K562 (cell line): Measurements from ENCODE around the gene RGL4. TPM values are rescaled to one million over a fixed set of nuclear protein-coding genes. Genes with fewer than 3 reads are reported as not detected.

Experiments
- ILK ChIP-seq: fragments of 450-650 bp; IDR thresholded peaks from 2 replicates; pipeline ENCODE4 v1.6.1; 2016; ENCODE audit warnings: missing genetic modification characterization, low read depth, mild to moderate bottlenecking, missing compliant biosample characterization, moderate library complexity, borderline replicate concordance
- IRF2 ChIP-seq: sonication (generic); formaldehyde crosslinking; IDR thresholded peaks from 2 replicates; pipeline ENCODE4 v1.8.1; 2022; ENCODE audit warnings: mild to moderate bottlenecking, missing genetic modification reagents
- NUFIP1 ChIP-seq: fragments of 450-650 bp; IDR thresholded peaks from 2 replicates; pipeline ENCODE4 v1.6.1; 2018; ENCODE audit not compliant: partially characterized antibody
- POLR2AphosphoS2 ChIP-seq: IDR thresholded peaks from 2 replicates; pipeline ENCODE4 v1.6.1; 2012; ENCODE audit warnings: low read length, improper control_type of control experiment
- RBFOX2 ChIP-seq: fragments of 200-400 bp; formaldehyde crosslinking; IDR thresholded peaks from 2 replicates; pipeline ENCODE4 v1.6.1; 2017; ENCODE audit warnings: low read depth, mild to moderate bottlenecking, low read length, moderate library complexity
- polyA plus RNA-seq, 8 experiments: library from polyadenylated mRNA; depleted of rRNA in 4 of 8; stranded (reverse) in 5 of 8; unstranded in 3 of 8; fragments of >200 nt; fragmentation: Nextera tagmentation in 2 of 8; fragmentation: Illumina TruSeq in 1 of 8; extraction: Ambion mirVana in 2 of 8; extraction: Trizol in 1 of 8; gene quantifications; 2 replicates each; pipeline versions ENCODE4 v1.2.1 to v1.2.3, GENCODE V29; 2011 to 2014; ENCODE audit warnings: inconsistent platforms in 1 of 8, missing spikeins in 1 of 8
- total RNA-seq, 7 experiments: library from RNA; depleted of rRNA in 6 of 7; stranded (reverse); fragments of >200 nt in 6 of 7; fragmentation: Illumina TruSeq in 2 of 7; extraction: Trizol in 2 of 7; gene quantifications; 2 replicates each; pipeline versions ENCODE4 v1.2.1 to v1.2.3, GENCODE V29; 2011 to 2021; ENCODE audit warnings: low replicate concordance in 1 of 7
- TF ChIP-seq, protein P1 (sequence below): sonication (generic); formaldehyde crosslinking; IDR thresholded peaks from 2 replicates; pipeline ENCODE4 v1.8.0; 2022; ENCODE audit warnings: mild to moderate bottlenecking, missing genetic modification reagents
- TF ChIP-seq, protein P2 (sequence below): fragments of 200-800 bp; sonication (Bioruptor generic); IDR thresholded peaks from 2 replicates; pipeline ENCODE4 v1.6.1; 2016; ENCODE audit warnings: missing genetic modification characterization, missing compliant biosample characterization
- TF ChIP-seq, protein P3 (sequence below): sonication (generic); formaldehyde crosslinking; IDR thresholded peaks from 2 replicates; pipeline ENCODE4 v1.8.0; 2022; ENCODE audit warnings: mild to moderate bottlenecking, missing genetic modification reagents

The RGL4 gene
- total and polyA plus RNA-seq, 9 of the 15 experiments (the other 6 are each of a cell fraction or from before 2014, with no cell fraction given), result not detected

GRCh38 chr22:23716811-23717801 lies 26.3 kb downstream of the RGL4 start (continued):
- TF ChIP-seq, protein P1, sequence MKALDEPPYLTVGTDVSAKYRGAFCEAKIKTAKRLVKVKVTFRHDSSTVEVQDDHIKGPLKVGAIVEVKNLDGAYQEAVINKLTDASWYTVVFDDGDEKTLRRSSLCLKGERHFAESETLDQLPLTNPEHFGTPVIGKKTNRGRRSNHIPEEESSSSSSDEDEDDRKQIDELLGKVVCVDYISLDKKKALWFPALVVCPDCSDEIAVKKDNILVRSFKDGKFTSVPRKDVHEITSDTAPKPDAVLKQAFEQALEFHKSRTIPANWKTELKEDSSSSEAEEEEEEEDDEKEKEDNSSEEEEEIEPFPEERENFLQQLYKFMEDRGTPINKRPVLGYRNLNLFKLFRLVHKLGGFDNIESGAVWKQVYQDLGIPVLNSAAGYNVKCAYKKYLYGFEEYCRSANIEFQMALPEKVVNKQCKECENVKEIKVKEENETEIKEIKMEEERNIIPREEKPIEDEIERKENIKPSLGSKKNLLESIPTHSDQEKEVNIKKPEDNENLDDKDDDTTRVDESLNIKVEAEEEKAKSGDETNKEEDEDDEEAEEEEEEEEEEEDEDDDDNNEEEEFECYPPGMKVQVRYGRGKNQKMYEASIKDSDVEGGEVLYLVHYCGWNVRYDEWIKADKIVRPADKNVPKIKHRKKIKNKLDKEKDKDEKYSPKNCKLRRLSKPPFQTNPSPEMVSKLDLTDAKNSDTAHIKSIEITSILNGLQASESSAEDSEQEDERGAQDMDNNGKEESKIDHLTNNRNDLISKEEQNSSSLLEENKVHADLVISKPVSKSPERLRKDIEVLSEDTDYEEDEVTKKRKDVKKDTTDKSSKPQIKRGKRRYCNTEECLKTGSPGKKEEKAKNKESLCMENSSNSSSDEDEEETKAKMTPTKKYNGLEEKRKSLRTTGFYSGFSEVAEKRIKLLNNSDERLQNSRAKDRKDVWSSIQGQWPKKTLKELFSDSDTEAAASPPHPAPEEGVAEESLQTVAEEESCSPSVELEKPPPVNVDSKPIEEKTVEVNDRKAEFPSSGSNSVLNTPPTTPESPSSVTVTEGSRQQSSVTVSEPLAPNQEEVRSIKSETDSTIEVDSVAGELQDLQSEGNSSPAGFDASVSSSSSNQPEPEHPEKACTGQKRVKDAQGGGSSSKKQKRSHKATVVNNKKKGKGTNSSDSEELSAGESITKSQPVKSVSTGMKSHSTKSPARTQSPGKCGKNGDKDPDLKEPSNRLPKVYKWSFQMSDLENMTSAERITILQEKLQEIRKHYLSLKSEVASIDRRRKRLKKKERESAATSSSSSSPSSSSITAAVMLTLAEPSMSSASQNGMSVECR (CRISPR knock-in tag), result peak; percentile 47; the same call in 1 of the 2 replicates
- TF ChIP-seq POLR2AphosphoS2 (no peak), NUFIP1 (no peak), IRF2 (no peak), RBFOX2 (peak; percentile 91), ILK (tag) (no peak)
- TF ChIP-seq, protein P2, sequence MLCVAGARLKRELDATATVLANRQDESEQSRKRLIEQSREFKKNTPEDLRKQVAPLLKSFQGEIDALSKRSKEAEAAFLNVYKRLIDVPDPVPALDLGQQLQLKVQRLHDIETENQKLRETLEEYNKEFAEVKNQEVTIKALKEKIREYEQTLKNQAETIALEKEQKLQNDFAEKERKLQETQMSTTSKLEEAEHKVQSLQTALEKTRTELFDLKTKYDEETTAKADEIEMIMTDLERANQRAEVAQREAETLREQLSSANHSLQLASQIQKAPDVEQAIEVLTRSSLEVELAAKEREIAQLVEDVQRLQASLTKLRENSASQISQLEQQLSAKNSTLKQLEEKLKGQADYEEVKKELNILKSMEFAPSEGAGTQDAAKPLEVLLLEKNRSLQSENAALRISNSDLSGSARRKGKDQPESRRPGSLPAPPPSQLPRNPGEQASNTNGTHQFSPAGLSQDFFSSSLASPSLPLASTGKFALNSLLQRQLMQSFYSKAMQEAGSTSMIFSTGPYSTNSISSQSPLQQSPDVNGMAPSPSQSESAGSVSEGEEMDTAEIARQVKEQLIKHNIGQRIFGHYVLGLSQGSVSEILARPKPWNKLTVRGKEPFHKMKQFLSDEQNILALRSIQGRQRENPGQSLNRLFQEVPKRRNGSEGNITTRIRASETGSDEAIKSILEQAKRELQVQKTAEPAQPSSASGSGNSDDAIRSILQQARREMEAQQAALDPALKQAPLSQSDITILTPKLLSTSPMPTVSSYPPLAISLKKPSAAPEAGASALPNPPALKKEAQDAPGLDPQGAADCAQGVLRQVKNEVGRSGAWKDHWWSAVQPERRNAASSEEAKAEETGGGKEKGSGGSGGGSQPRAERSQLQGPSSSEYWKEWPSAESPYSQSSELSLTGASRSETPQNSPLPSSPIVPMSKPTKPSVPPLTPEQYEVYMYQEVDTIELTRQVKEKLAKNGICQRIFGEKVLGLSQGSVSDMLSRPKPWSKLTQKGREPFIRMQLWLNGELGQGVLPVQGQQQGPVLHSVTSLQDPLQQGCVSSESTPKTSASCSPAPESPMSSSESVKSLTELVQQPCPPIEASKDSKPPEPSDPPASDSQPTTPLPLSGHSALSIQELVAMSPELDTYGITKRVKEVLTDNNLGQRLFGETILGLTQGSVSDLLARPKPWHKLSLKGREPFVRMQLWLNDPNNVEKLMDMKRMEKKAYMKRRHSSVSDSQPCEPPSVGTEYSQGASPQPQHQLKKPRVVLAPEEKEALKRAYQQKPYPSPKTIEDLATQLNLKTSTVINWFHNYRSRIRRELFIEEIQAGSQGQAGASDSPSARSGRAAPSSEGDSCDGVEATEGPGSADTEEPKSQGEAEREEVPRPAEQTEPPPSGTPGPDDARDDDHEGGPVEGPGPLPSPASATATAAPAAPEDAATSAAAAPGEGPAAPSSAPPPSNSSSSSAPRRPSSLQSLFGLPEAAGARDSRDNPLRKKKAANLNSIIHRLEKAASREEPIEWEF (CRISPR knock-in tag), result no peak
- TF ChIP-seq, protein P3, sequence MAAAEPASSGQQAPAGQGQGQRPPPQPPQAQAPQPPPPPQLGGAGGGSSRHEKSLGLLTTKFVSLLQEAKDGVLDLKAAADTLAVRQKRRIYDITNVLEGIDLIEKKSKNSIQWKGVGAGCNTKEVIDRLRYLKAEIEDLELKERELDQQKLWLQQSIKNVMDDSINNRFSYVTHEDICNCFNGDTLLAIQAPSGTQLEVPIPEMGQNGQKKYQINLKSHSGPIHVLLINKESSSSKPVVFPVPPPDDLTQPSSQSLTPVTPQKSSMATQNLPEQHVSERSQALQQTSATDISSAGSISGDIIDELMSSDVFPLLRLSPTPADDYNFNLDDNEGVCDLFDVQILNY (CRISPR knock-in tag), result no peak
